Activated CD8-positive, alpha-beta T cell treated with anti-CD3 and anti-CD28 coated beads, Interleukin-2, amount 10 ng/mL, durations not matched to agents 7 days and 5 days (primary cell): Measurements from ENCODE around the gene C2CD4A. TPM values are rescaled to one million over a fixed set of nuclear protein-coding genes. Genes with fewer than 3 reads are reported as not detected.
A peak's percentile ranks its signal among the peaks of the same experiment; 100 is the strongest.

ENCODE experiments used
- ATAC-seq: fragments of 150-1000 bp; cut with Tn5 transposase; one replicate; pipeline ENCODE4 v1.10.0; 2021; ENCODE audit warnings: moderate library complexity
- CTCF ChIA-PET: fragments of 350-600 bp; sonication (Branson Sonifier 250); formaldehyde crosslinking; loops from one replicate; lab custom pipeline; 2021; ENCODE audit warnings: antibody characterized with exemption; lab: Charles Lee
- POLR2A ChIA-PET: fragments of 350-600 bp; sonication (Branson Sonifier 250); formaldehyde crosslinking; loops from one replicate; lab custom pipeline; 2021; ENCODE audit warnings: antibody characterized with exemption; lab: Charles Lee
- DNase-seq: peaks from one replicate; pipeline ENCODE4 v3.0.0-alpha.2; 2020
- H3K27ac Mint-ChIP-seq: one replicate; pipeline ENCODE4 v1.8.0; 2021; ENCODE audit warnings: mild to moderate bottlenecking, mixed read lengths
- H3K27me3 Mint-ChIP-seq: one replicate; pipeline ENCODE4 v1.8.0; 2021; ENCODE audit warnings: low read depth, mixed read lengths
- H3K36me3 Mint-ChIP-seq: one replicate; pipeline ENCODE4 v1.8.0; 2021; ENCODE audit warnings: low read depth, mixed read lengths
- H3K4me1 Mint-ChIP-seq: one replicate; pipeline ENCODE4 v1.8.0; 2021; ENCODE audit warnings: low read depth, mixed read lengths
- H3K4me3 Mint-ChIP-seq: one replicate; pipeline ENCODE4 v1.8.0; 2021; ENCODE audit warnings: mild to moderate bottlenecking, mixed read lengths
- H3K9me3 Mint-ChIP-seq: one replicate; pipeline ENCODE4 v1.8.0; 2022; ENCODE audit warnings: mixed read lengths; ENCODE audit not compliant: insufficient read depth
- total RNA-seq, 2 experiments: library from RNA; stranded (reverse); gene quantifications; one replicate each; pipeline ENCODE4 v1.2.3, GENCODE V29; 2021

C2CD4A gene
- total RNA-seq, 2 experiments from 2014 or later, result not detected

DNA sequence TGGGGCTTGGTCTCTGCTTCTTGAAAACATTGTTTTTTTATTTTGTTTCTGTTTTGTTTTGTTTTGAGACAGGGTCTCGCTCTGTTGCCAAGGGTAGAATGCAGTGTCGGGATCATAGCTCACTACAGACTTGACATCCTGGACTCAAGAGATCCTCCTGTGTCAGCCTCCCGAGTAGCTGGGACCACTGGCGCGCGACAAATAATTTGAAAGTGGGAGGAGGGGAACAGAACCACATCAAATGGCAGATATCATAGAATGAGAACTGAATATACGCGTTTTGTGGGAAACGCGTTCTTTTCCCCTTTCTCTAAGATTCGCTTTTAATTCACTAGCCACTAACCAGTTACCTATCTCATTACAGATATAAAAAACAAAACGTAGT lies 5.9 kb upstream of the C2CD4A start:
- Mint-ChIP-seq H3K4me1 (peaks cover 33% of the 10 kb centered on the region), H3K9me3 (no peaks in the 10 kb centered on the region), H3K36me3 (peaks cover 6% of the 10 kb centered on the region), H3K4me3 (peak overlapping the region; percentile 81), H3K27me3 (peaks cover 18% of the 10 kb centered on the region), H3K27ac (peak overlapping the region; percentile 94)
- POLR2A ChIA-PET, result interaction anchor here (0.6 to 1.8 kb wide), 9 partner anchors 8 to 1021 kb away, joined by 3 to 5 read pairs (median 4); no protein-coding TSS in a partner anchor
- no peak for ATAC-seq
- CTCF ChIA-PET, result interaction anchor here (0.6 to 3.4 kb wide), 32 partner anchors 9 to 323 kb away, joined by 3 to 13 read pairs (median 4); no protein-coding TSS in a partner anchor
- DNase-seq, result no peak

DNA sequence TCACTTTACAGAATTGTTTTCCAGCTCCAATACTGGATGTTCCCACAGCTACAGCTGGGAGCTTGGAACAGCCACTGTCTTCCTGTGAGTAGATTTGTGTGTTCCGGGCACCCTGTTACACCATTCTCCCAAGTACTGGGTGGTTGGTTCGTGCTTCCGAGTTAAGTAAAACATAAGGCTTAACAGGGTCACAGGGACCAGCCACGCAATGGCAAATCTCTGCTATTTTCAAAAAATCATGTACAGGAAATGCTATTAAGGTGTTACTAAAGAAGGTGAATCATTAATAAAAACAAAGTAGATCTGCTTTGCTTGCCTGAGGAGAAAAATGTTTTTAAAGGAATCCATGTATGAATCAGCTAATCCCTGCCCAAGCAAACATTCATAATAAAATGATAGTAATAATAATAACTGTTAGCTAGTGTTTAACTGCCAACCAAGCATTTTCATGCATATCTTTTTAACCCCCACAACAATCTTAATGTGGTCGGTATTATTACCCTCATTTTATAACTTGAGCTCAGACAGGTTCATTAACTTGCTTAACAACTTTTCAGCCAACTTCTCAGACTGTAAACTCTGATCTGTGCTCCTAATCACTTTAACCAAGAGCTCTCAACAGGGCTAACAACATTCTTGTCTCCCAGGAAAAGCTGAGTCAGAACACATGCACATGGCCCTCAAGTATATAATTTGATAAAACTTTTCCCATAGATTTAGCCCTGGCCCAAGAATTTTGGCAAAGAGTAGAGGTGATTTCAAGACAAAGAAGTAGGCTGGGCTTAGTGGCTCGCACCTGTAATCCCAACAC lies 2.7 kb upstream of the C2CD4A start:
- ChIA-PET CTCF (interaction anchor here (1.0 kb wide), 2 partner anchors 9 to 230 kb away, joined by 3 to 5 read pairs; no protein-coding TSS in a partner anchor), POLR2A (no interaction called here)
- Mint-ChIP-seq H3K9me3 (no peaks in the 10 kb centered on the region), H3K27me3 (peaks cover 41% of the 10 kb centered on the region), H3K4me1 (peaks cover 35% of the 10 kb centered on the region), H3K4me3 (no peak overlapping the region), H3K36me3 (no peaks in the 10 kb centered on the region), H3K27ac (no peak overlapping the region)
- DNase-seq (no peak), ATAC-seq (no peak)

DNA sequence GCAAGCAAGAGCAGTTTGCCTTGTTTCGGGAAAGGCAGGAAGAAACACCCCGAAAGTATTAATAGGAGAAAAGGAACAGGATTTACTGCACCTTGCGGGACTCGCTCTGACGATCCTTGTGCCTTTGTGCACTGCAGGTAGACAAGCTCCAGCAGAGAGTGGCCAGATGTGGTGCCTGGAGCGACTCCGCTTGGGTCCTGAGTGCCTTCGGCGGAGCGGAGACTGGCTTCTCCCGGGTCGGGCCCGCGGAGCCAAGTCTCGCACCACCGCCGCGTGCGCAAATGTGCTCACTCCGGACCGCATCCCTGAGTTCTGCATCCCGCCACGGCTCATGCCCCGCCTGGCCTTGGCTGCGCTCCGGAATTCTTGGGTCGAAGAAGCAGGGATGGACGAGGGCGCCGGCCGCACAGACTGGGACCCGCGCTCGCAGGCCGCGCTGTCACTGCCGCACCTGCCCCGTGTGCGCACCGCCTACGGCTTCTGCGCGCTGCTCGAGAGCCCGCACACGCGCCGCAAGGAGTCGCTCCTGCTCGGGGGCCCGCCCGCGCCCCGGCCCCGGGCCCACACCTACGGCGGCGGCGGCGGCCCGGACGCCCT lies 769 bp downstream of the C2CD4A start:
- no peak for DNase-seq
- ATAC-seq, result peak; percentile 68
- Mint-ChIP-seq H3K4me3 (peak overlapping the region; percentile 74), H3K9me3 (no peaks in the 10 kb centered on the region), H3K4me1 (peaks cover 18% of the 10 kb centered on the region), H3K36me3 (no peaks in the 10 kb centered on the region), H3K27ac (no peak overlapping the region), H3K27me3 (peaks cover 36% of the 10 kb centered on the region)
- POLR2A ChIA-PET, result interaction anchor here (0.6 kb wide), 1 partner anchor 60 kb away, joined by 5 read pairs; no protein-coding TSS in a partner anchor
- CTCF ChIA-PET, result interaction anchor here (1.0 to 1.7 kb wide), 3 partner anchors 7 to 24 kb away, joined by 3 to 4 read pairs (median 4); no protein-coding TSS in a partner anchor

DNA sequence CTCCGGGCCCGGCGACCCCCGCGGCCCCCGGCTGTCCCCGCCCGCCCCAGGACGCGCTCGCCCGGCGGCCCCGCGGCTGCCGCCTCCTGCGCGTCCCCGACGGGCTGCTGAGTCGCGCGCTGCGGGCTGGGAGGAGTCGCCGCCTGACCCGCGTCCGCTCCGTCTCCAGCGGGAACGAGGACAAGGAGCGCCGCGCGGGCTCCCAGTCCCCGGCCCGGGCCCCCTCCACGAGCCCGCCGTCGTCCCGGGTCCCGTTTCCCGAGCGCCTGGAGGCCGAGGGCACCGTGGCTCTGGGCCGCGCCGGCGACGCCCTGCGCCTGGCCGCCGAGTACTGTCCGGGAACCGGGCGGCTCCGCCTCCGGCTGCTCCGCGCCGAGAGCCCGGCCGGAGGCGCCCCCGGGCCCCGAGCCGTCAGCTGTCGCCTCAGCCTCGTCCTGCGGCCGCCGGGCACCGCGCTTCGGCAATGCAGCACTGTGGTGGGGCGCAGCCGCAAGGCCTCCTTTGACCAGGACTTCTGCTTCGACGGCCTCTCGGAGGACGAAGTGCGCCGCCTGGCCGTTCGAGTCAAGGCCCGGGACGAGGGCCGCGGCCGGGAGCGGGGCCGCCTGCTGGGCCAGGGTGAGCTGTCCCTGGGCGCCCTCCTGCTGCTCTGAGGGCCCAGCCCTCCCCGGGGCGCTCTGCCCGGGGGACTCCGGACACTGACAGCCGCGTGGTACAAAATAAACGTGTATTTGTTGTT lies 1.5 kb downstream of the C2CD4A start:
- no peaks in the 10 kb centered on the region for H3K9me3 Mint-ChIP-seq
- H3K4me3 Mint-ChIP-seq, result peak overlapping the region; percentile 71
- H3K36me3 Mint-ChIP-seq, result no peaks in the 10 kb centered on the region
- peaks cover 18% of the 10 kb centered on the region for H3K4me1 Mint-ChIP-seq
- ATAC-seq (peak; percentile 49), DNase-seq (no peak)
- ChIA-PET POLR2A (interaction anchor here (1.4 kb wide), 1 partner anchor 8 kb away, joined by 5 read pairs; the partner anchor contains the start of gene VPS13C), CTCF (no interaction called here)
- H3K27ac Mint-ChIP-seq, result peak overlapping the region; percentile 49
- peaks cover 34% of the 10 kb centered on the region for H3K27me3 Mint-ChIP-seq

DNA sequence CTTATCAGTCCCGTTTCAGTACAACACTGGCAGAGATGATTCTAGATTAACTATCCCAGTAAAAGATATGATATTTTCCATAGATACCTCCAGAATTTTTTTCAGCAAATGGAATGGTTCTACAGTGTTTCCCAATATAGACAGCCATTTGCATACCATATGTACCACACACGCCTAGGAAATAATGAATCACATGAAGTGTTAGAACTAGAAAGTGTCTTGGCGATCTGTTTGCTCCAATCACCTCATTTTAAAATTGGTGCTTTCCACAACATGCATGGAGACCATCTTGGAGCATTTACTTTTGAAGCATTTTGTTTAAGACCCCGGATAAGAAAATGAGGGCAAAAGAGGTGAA lies 2.0 kb downstream of the C2CD4A start:
- Mint-ChIP-seq H3K27me3 (peaks cover 33% of the 10 kb centered on the region), H3K36me3 (no peaks in the 10 kb centered on the region), H3K4me1 (peaks cover 18% of the 10 kb centered on the region), H3K4me3 (peak overlapping the region; percentile 71), H3K27ac (peak overlapping the region; percentile 49), H3K9me3 (no peaks in the 10 kb centered on the region)
- ATAC-seq (no peak), DNase-seq (no peak)
- CTCF ChIA-PET, result interaction anchor here (2.3 kb wide), 1 partner anchor 185 kb away, joined by 8 read pairs; no protein-coding TSS in a partner anchor
- POLR2A ChIA-PET, result interaction anchor here (1.4 kb wide), 1 partner anchor 9 kb away, joined by 5 read pairs; the partner anchor contains the start of gene VPS13C

DNA sequence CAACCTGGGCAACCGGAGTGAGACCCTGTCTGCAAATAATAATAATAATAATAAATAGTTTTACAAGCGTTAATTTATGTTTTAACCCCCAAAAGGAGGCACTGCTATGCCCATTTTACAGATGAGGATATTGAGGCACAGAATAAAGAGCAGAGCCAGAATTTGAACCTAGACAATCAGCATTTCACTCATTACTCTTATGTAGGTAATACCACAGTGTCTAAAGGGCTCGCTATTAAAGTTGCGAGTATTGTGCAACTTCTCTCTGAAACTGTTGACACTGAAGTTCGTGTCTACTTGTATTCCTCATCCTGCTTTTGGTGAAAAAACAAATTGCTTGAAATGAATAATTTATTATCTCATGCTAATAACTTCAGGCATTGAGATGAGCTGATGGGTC lies 2.8 kb downstream of the C2CD4A start:
- ChIA-PET CTCF (interaction anchor here (1.1 to 2.3 kb wide), 3 partner anchors 55 to 197 kb away, joined by 4 to 8 read pairs (median 4); no protein-coding TSS in a partner anchor), POLR2A (interaction anchor here (1.4 kb wide), 1 partner anchor 10 kb away, joined by 5 read pairs; the partner anchor contains the start of gene VPS13C)
- Mint-ChIP-seq H3K4me1 (peaks cover 18% of the 10 kb centered on the region), H3K27me3 (peaks cover 37% of the 10 kb centered on the region), H3K9me3 (no peaks in the 10 kb centered on the region), H3K27ac (no peak overlapping the region), H3K36me3 (no peaks in the 10 kb centered on the region), H3K4me3 (no peak overlapping the region)
- DNase-seq (no peak), ATAC-seq (no peak)

- DNase-seq, result no peak
- Mint-ChIP-seq H3K27ac (no peak overlapping the region), H3K4me1 (peaks cover 12% of the 10 kb centered on the region), H3K9me3 (no peaks in the 10 kb centered on the region), H3K4me3 (no peak overlapping the region), H3K36me3 (no peaks in the 10 kb centered on the region), H3K27me3 (peaks cover 27% of the 10 kb centered on the region)
- no peak for ATAC-seq
- ChIA-PET CTCF (interaction anchor here (0.6 to 4.5 kb wide), 13 partner anchors 8 to 1803 kb away, joined by 3 to 20 read pairs (median 6); partner anchors contain the start of gene VPS13C), POLR2A (no interaction called here)
Measured at GRCh38 chr15:62071711-62072308, 5.0 kb downstream of the C2CD4A start.

DNA sequence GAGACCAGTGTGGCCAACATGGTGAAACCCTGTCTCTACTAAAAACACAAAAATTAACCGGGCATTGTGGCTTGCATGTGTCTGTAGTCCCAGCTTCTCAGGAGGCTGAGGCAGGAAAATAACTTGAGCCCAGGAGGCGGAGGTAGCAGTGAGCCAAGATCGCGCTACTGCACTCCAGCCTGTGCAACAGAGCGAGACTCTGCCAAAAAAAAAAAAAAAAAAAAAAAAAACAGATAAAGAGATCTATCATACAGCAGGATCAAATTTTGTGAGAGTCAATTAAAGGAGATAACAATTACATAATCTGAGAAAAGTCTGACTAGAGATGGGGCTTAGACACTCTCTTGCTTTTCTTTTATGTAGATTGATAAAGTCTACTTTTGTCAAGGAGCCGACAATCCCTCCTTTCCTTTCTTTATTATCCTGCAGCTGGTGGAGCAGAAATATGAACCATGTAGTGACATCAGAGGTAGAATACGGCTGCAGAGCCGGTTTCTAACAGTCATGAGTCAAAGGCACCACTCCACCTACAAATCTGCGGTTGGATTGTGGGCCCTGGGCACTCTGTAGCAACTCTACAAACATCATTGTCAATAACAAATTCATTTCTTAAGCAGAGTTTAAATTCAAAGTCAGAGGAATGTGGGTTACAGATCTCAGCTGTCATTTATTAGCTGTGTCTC lies 9.0 kb downstream of the C2CD4A start:
- CTCF ChIA-PET, result interaction anchor here (0.7 to 4.5 kb wide), 3 partner anchors 15 to 241 kb away, joined by 3 to 20 read pairs (median 8); partner anchors contain the start of gene VPS13C
- POLR2A ChIA-PET, result interaction anchor here (0.5 kb wide), 1 partner anchor 261 kb away, joined by 3 read pairs; no protein-coding TSS in a partner anchor
- no peak overlapping the region for H3K4me3 Mint-ChIP-seq
- no peak overlapping the region for H3K27ac Mint-ChIP-seq
- no peaks in the 10 kb centered on the region for H3K4me1 Mint-ChIP-seq
- peaks cover 11% of the 10 kb centered on the region for H3K27me3 Mint-ChIP-seq
- H3K9me3 Mint-ChIP-seq, result no peaks in the 10 kb centered on the region
- no peak for ATAC-seq
- H3K36me3 Mint-ChIP-seq, result no peaks in the 10 kb centered on the region
- no peak for DNase-seq

GRCh38 chr15:62079594-62079993 lies 12.8 kb downstream of the C2CD4A start:
- H3K4me1 Mint-ChIP-seq, result no peaks in the 10 kb centered on the region
- H3K27me3 Mint-ChIP-seq, result peaks cover 6% of the 10 kb centered on the region
- H3K36me3 Mint-ChIP-seq, result no peaks in the 10 kb centered on the region
- H3K27ac Mint-ChIP-seq, result no peak overlapping the region
- ATAC-seq, result no peak
- CTCF ChIA-PET, result no interaction called here
- POLR2A ChIA-PET, result no interaction called here
- H3K9me3 Mint-ChIP-seq, result peaks cover 8% of the 10 kb centered on the region
- DNase-seq, result no peak
- no peak overlapping the region for H3K4me3 Mint-ChIP-seq
